Measurements from ENCODE around the gene TNIP2.

DNA sequence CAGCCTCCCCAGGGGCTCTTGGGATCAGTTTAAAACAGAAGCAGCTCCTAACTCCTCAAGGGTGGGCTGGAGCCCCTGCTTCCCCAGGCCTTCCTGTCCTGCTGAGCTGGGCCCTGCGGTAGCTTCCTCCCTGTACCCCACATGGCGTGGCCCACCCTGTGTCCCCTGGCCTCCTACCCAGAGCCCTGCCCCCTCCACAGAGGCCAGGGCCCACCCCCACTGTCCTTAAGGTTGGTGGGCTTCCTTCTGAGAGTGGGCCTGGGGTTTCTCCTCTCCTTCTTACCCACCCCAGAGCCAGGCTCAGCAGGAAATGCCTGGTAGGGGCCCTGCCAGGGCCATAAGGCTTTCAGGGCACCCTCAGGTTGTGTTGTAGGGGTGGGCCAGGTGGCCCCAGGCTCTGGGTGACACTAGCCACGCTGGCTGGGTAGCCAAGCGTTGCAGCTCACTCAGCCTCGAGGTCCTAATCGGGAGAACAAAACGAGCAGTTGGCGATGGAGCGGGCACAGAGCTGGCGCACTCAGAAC lies 48.4 kb upstream of the TNIP2 start:
- TF ChIP-seq ZFP30 (CRISPR knock-in tag; IDR thresholded peaks at IDR 0.05) (no peak), ZNF8 (CRISPR knock-in tag; IDR thresholded peaks at IDR 0.05) (no peak), ZNF70 (CRISPR knock-in tag; IDR thresholded peaks at IDR 0.05) (no peak), TCF4 (CRISPR knock-in tag; IDR thresholded peaks at IDR 0.05; ENCODE audit: borderline replicate concordance) (no peak), PPARA (CRISPR knock-in tag; IDR thresholded peaks at IDR 0.05; ENCODE audit: borderline replicate concordance) (no peak), SNAI2 (CRISPR knock-in tag; IDR thresholded peaks at IDR 0.05) (no peak), TOX (CRISPR knock-in tag; IDR thresholded peaks at IDR 0.05; ENCODE audit: borderline replicate concordance) (no peak), RARB (CRISPR knock-in tag; IDR thresholded peaks at IDR 0.05) (no peak), ARNTL (CRISPR knock-in tag; IDR thresholded peaks at IDR 0.05; ENCODE audit: borderline replicate concordance, low read depth) (no peak), CSDC2 (CRISPR knock-in tag; IDR thresholded peaks at IDR 0.05) (no peak), ZNF565 (CRISPR knock-in tag; conservative IDR thresholded peaks at IDR 0.05; ENCODE audit: low read depth) (no peak)
- TF ChIP-seq, protein P1, sequence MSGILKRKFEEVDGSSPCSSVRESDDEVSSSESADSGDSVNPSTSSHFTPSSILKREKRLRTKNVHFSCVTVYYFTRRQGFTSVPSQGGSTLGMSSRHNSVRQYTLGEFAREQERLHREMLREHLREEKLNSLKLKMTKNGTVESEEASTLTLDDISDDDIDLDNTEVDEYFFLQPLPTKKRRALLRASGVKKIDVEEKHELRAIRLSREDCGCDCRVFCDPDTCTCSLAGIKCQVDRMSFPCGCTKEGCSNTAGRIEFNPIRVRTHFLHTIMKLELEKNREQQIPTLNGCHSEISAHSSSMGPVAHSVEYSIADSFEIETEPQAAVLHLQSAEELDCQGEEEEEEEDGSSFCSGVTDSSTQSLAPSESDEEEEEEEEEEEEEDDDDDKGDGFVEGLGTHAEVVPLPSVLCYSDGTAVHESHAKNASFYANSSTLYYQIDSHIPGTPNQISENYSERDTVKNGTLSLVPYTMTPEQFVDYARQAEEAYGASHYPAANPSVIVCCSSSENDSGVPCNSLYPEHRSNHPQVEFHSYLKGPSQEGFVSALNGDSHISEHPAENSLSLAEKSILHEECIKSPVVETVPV (CRISPR knock-in tag; IDR thresholded peaks at IDR 0.05): no peak
- TF ChIP-seq, protein P2, sequence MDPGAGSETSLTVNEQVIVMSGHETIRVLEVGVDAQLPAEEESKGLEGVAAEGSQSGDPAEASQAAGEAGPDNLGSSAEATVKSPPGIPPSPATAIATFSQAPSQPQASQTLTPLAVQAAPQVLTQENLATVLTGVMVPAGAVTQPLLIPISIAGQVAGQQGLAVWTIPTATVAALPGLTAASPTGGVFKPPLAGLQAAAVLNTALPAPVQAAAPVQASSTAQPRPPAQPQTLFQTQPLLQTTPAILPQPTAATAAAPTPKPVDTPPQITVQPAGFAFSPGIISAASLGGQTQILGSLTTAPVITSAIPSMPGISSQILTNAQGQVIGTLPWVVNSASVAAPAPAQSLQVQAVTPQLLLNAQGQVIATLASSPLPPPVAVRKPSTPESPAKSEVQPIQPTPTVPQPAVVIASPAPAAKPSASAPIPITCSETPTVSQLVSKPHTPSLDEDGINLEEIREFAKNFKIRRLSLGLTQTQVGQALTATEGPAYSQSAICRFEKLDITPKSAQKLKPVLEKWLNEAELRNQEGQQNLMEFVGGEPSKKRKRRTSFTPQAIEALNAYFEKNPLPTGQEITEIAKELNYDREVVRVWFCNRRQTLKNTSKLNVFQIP (CRISPR knock-in tag; IDR thresholded peaks at IDR 0.05; ENCODE audit: borderline replicate concordance, low read depth): no peak
- TF ChIP-seq, protein P3, sequence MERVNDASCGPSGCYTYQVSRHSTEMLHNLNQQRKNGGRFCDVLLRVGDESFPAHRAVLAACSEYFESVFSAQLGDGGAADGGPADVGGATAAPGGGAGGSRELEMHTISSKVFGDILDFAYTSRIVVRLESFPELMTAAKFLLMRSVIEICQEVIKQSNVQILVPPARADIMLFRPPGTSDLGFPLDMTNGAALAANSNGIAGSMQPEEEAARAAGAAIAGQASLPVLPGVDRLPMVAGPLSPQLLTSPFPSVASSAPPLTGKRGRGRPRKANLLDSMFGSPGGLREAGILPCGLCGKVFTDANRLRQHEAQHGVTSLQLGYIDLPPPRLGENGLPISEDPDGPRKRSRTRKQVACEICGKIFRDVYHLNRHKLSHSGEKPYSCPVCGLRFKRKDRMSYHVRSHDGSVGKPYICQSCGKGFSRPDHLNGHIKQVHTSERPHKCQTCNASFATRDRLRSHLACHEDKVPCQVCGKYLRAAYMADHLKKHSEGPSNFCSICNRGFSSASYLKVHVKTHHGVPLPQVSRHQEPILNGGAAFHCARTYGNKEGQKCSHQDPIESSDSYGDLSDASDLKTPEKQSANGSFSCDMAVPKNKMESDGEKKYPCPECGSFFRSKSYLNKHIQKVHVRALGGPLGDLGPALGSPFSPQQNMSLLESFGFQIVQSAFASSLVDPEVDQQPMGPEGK (CRISPR knock-in tag; IDR thresholded peaks at IDR 0.05; ENCODE audit: borderline replicate concordance): no peak

All from SK-N-SH treated with all-trans-retinoic acid at 6 μM for 48 hours (cell line).